GM12878 (cell line): ENCODE results near the gene NKX2-2. TPM values are rescaled to one million over a fixed set of nuclear protein-coding genes. Genes with fewer than 3 reads are reported as not detected.
A peak's percentile ranks its signal among the peaks of the same experiment; 100 is the strongest.

Source experiments
- ATAC-seq: fragments of 200-7000 bp; cut with Tn5 transposase; 3 replicates; pipeline ENCODE4 v1.9.1; 2020; ENCODE audit warnings: mild to moderate bottlenecking, moderate library complexity
- BruUV-seq: library from RNA; stranded (reverse); fragments of 400-500 nt; replicated peaks from 2 replicates; lab custom pipeline; 2021; lab: Mats Ljungman, UMichigan
- CTCF ChIA-PET: fragments of 300-600 bp; sonication (Branson Sonifier 250); formaldehyde crosslinking; extraction: SDS; loops from one replicate; lab custom pipeline; 2021; ENCODE audit warnings: inconsistent platforms; lab: Yijun Ruan, JAX
- POLR2A ChIA-PET: fragments of 350-600 bp; formaldehyde crosslinking; extraction: SDS; loops from one replicate; lab custom pipeline; 2021; ENCODE audit warnings: inconsistent platforms; lab: Charles Lee
- RAD21 ChIA-PET: fragments of 300-600 bp; sonication (Branson Sonifier 250); formaldehyde crosslinking; loops from one replicate; lab custom pipeline; 2023; ENCODE audit warnings: antibody characterized with exemption; ENCODE audit not compliant: unreplicated experiment; lab: Charles Lee
- SMC1A ChIA-PET: fragments of 300-600 bp; sonication (Branson Sonifier 250); formaldehyde crosslinking; loops from one replicate; lab custom pipeline; 2023; ENCODE audit not compliant: unreplicated experiment, uncharacterized antibody; lab: Charles Lee
- DNase-seq: peaks from one replicate; pipeline ENCODE4 v3.0.0-alpha.2; 2011; ENCODE audit warnings: low read depth, low spot score
- FAIRE-seq: peaks from 3 replicates; lab custom pipeline; 2011; peaks lifted over from hg19 to GRCh38; lab: Jason Lieb, UNC
- H2AFZ ChIP-seq: 2 replicates; pipeline ENCODE4 v1.6.0; 2011; ENCODE audit warnings: low read depth, low read length, control low read depth; ENCODE audit not compliant: control insufficient read depth
- H3K27ac ChIP-seq: 2 replicates; pipeline ENCODE4 v1.5.1; 2011; ENCODE audit warnings: control low read depth; ENCODE audit not compliant: control insufficient read depth, insufficient read depth
- H3K27me3 ChIP-seq, 2 experiments: replicated peaks in 1 of 2; 2 replicates each; pipeline versions ENCODE4 v1.6.0 to v1.6.1; 2011; ENCODE audit warnings: low read length in 1 of 2; ENCODE audit not compliant: control insufficient read depth in 2 of 2, insufficient read depth in 2 of 2
- H3K36me3 ChIP-seq, 2 experiments: 2 replicates each; pipeline ENCODE4 v1.5.1; 2011; ENCODE audit warnings: low read length in 1 of 2; ENCODE audit not compliant: control insufficient read depth in 2 of 2, insufficient read depth in 2 of 2
- H3K4me1 ChIP-seq: 2 replicates; pipeline ENCODE4 v1.6.1; 2011; ENCODE audit warnings: mild to moderate bottlenecking, low read length, moderate library complexity, mixed read lengths; ENCODE audit not compliant: control insufficient read depth, insufficient read depth
- H3K4me2 ChIP-seq: 2 replicates; pipeline ENCODE4 v1.6.0; 2011; ENCODE audit warnings: control low read depth; ENCODE audit not compliant: control insufficient read depth, insufficient read depth
- H3K4me3 ChIP-seq: fragments of 200-600 bp; sonication (generic); 2 replicates; pipeline ENCODE4 v1.5.1; 2016
- H3K79me2 ChIP-seq: 2 replicates; pipeline ENCODE4 v1.6.0; 2011; ENCODE audit warnings: low read length; ENCODE audit not compliant: control insufficient read depth, insufficient read depth
- H3K9ac ChIP-seq: 2 replicates; pipeline ENCODE4 v1.8.0; 2011; ENCODE audit warnings: low read length, control low read depth, mixed read lengths; ENCODE audit not compliant: control insufficient read depth, insufficient read depth
- H3K9me3 ChIP-seq: replicated peaks from 3 replicates; pipeline ENCODE4 v1.5.1; 2011; ENCODE audit warnings: mild to moderate bottlenecking, low read length; ENCODE audit not compliant: control insufficient read depth, insufficient read depth
- H4K20me1 ChIP-seq: 2 replicates; pipeline ENCODE4 v1.6.0; 2011; ENCODE audit not compliant: control insufficient read depth, insufficient read depth
- ATF3 ChIP-seq: IDR thresholded peaks from 2 replicates; pipeline ENCODE4 v1.6.1; 2011; ENCODE audit warnings: low read depth, mild to moderate bottlenecking, low read length, moderate library complexity, borderline replicate concordance; ENCODE audit errors: extremely low read depth
- CBX5 ChIP-seq: sonication (generic); IDR thresholded peaks from 2 replicates; pipeline ENCODE4 v1.6.1; 2016; ENCODE audit warnings: low read depth, moderate library complexity, mild to moderate bottlenecking, inconsistent platforms
- CHD1 ChIP-seq: IDR thresholded peaks from 2 replicates; pipeline ENCODE4 v1.6.1; 2012; ENCODE audit warnings: low read depth, low read length, improper control_type of control experiment
- E2F8 ChIP-seq: fragments of 450-650 bp; IDR thresholded peaks from 2 replicates; pipeline ENCODE4 v1.6.1; 2018; ENCODE audit warnings: mild to moderate bottlenecking, low read depth, moderate library complexity; ENCODE audit not compliant: partially characterized antibody
- HCFC1 ChIP-seq: fragments of 150-350 bp; IDR thresholded peaks from 2 replicates; pipeline ENCODE4 v1.6.1; 2014; ENCODE audit warnings: low read length
- IKZF1 ChIP-seq: fragments of 450-650 bp; conservative IDR thresholded peaks from 2 replicates; pipeline ENCODE4 v1.6.1; 2017; ENCODE audit warnings: antibody characterized with exemption, mild to moderate bottlenecking
- IRF3 ChIP-seq: fragments of 450-650 bp; IDR thresholded peaks from 2 replicates; pipeline ENCODE4 v1.6.1; 2014; ENCODE audit warnings: mild to moderate bottlenecking
- MAX ChIP-seq: IDR thresholded peaks from 2 replicates; pipeline ENCODE4 v1.6.1; 2012; ENCODE audit warnings: low read depth, low read length, improper control_type of control experiment
- SMAD1 ChIP-seq: fragments of 450-650 bp; IDR thresholded peaks from 2 replicates; pipeline ENCODE4 v1.6.1; 2018; ENCODE audit warnings: mild to moderate bottlenecking, low read depth; ENCODE audit not compliant: partially characterized antibody
- SREBF1 ChIP-seq: IDR thresholded peaks from 2 replicates; pipeline ENCODE4 v1.6.1; 2012; ENCODE audit warnings: mild to moderate bottlenecking, low read length
- STAT1 ChIP-seq: fragments of 450-650 bp; conservative IDR thresholded peaks from 2 replicates; pipeline ENCODE4 v1.6.1; 2014; ENCODE audit warnings: antibody characterized with exemption, mild to moderate bottlenecking
- ZBTB33 ChIP-seq: fragments of 450-650 bp; IDR thresholded peaks from 2 replicates; pipeline ENCODE4 v1.6.1; 2017; ENCODE audit warnings: mild to moderate bottlenecking
- ZSCAN29 ChIP-seq: fragments of 450-650 bp; IDR thresholded peaks from 2 replicates; pipeline ENCODE4 v1.6.1; 2017; ENCODE audit warnings: mild to moderate bottlenecking, moderate library complexity
- ZZZ3 ChIP-seq: IDR thresholded peaks from 2 replicates; pipeline ENCODE4 v1.6.1; 2011; ENCODE audit warnings: low read depth; ENCODE audit not compliant: control insufficient read depth, insufficient read length
- WGBS: methylation state at CpG from one replicate; pipeline ENCODE4 v1.1.6; 2016; ENCODE audit warnings: low lambda C conversion rate; ENCODE audit not compliant: insufficient replicate concordance, insufficient coverage; ENCODE audit errors: missing lambda C conversion rate; 5-methylcytosine and 5-hydroxymethylcytosine counted together
- in situ Hi-C: fragments of 300-500 bp; cut with MboI; formaldehyde crosslinking; loops from 9 replicates; pipeline ENCODE4 v1.14.3; 2018; ENCODE audit warnings: mixed read lengths
- intact Hi-C: fragments of 100-400 bp; cut with micrococcal nuclease; formaldehyde crosslinking; loops from one replicate; pipeline ENCODE4 v1.14.2; 2022; ENCODE audit not compliant: unreplicated experiment
- polyA plus RNA-seq, 11 experiments: library from polyadenylated mRNA; depleted of rRNA in 4 of 11; unstranded in 6 of 11; stranded (reverse) in 5 of 11; fragments of >200 nt; fragmentation: Nextera tagmentation in 4 of 11; fragmentation: Illumina TruSeq in 1 of 11; extraction: Ambion mirVana in 4 of 11; extraction: Trizol in 1 of 11; gene quantifications; 1 replicate in 1 of 11; 2 replicates in 10 of 11; pipeline versions ENCODE4 v1.2.1 to v1.2.3, GENCODE V29; 2011 to 2016; ENCODE audit warnings: inconsistent platforms in 2 of 11, missing spikeins in 2 of 11, low read depth in 1 of 11
- total RNA-seq, 4 experiments: library from RNA; depleted of rRNA in 3 of 4; stranded (reverse); fragments of >200 nt in 3 of 4; fragmentation: Illumina TruSeq in 1 of 4; extraction: Trizol in 1 of 4; gene quantifications; 2 replicates each; pipeline versions ENCODE4 v1.2.1 to v1.2.3, GENCODE V29; 2013 to 2021

The NKX2-2 gene
- total and polyA plus RNA-seq, 10 of the 15 experiments (the other 5 are each of a cell fraction or from before 2014, with no cell fraction given): not detected

GRCh38 chr20:21512634-21513180, 1.2 kb downstream of the NKX2-2 start (continued):
- TF ChIP-seq E2F8 (no peak), ATF3 (no peak), SREBF1 (no peak)

- Histone ChIP-seq H3K36me3 (no peaks in the 10 kb centered on the region), H3K4me3 (no peak overlapping the region), H4K20me1 (no peaks in the 10 kb centered on the region), H3K4me2 (0 out of 2 replicates have a peak overlapping the region, but pooled peaks have one; percentile 33), H3K9me3 (no peaks in the 10 kb centered on the region), H2AFZ (no peak overlapping the region), H3K27ac (no peak overlapping the region), H3K27me3 (peaks cover 20 to 35% of the 10 kb centered on the region in 2 experiments), H3K79me2 (no peaks in the 10 kb centered on the region), H3K4me1 (no peaks in the 10 kb centered on the region), H3K9ac (no peak overlapping the region)
- ChIA-PET CTCF (no interaction called here), SMC1A (no interaction called here), RAD21 (no interaction called here), POLR2A (no interaction called here)
- intact Hi-C loops: no loop called here
- no TSS peak for BruUV-seq
- TF ChIP-seq ZSCAN29 (no peak), MAX (no peak), ATF3 (no peak), SMAD1 (no peak), CBX5 (no peak), ZZZ3 (no peak), ZBTB33 (no peak), CHD1 (no peak), IRF3 (no peak), STAT1 (no peak), IKZF1 (no peak), HCFC1 (no peak)
- 44% methylated on average over 57 of the region's 76 CpGs for WGBS
- ATAC-seq (no peak), DNase-seq (no peak), FAIRE-seq (no peak)
- in situ Hi-C loops: no loop called here
Observed at GRCh38 chr20:21511850-21512633, 1.8 kb downstream of the NKX2-2 start.
